ENCODE data around the gene CDH9. TPM values are rescaled to one million over a fixed set of nuclear protein-coding genes. Genes with fewer than 3 reads are reported as not detected.

Gene CDH9
- total RNA-seq, 4 donors from 2014 or later: 0.33 TPM; not detected in 3

GRCh38 chr5:26894719-26895263 lies 143.6 kb downstream of the CDH9 start:
- H3K27me3 ChIP-seq: no peaks in the 10 kb centered on the region
- H3K27ac ChIP-seq (replicated peaks in 1 of 4): no peak overlapping the region
- TF ChIP-seq EP300 (IDR thresholded peaks at IDR 0.05) (no peak), POLR2A (IDR thresholded peaks at IDR 0.05; ENCODE audit: low read depth) (no peak), CTCF (IDR thresholded peaks at IDR 0.05) (no peak), POLR2AphosphoS5 (IDR thresholded peaks at IDR 0.05) (no peak)
- no peaks in the 10 kb centered on the region for H3K9me3 ChIP-seq
- H3K36me3 ChIP-seq: no peaks in the 10 kb centered on the region
- H3K4me1 ChIP-seq: no peaks in the 10 kb centered on the region
- no peak overlapping the region for H3K4me3 ChIP-seq
- intact Hi-C loops (cut with DNase I): no loop called here
- no peak for DNase-seq (ENCODE audit: extremely low spot score)

GRCh38 chr5:26893078-26893477 lies 145.3 kb downstream of the CDH9 start:
- intact Hi-C loops (cut with DNase I): no loop called here
- no peaks in the 10 kb centered on the region for H3K27me3 ChIP-seq
- no peak overlapping the region for H3K4me3 ChIP-seq
- DNase-seq (ENCODE audit: extremely low spot score): no peak
- H3K4me1 ChIP-seq: no peaks in the 10 kb centered on the region
- no peaks in the 10 kb centered on the region for H3K9me3 ChIP-seq
- no peak overlapping the region for H3K27ac ChIP-seq (replicated peaks in 1 of 4)
- TF ChIP-seq POLR2AphosphoS5 (IDR thresholded peaks at IDR 0.05): no peak
- TF ChIP-seq CTCF (IDR thresholded peaks at IDR 0.05): no peak
- TF ChIP-seq EP300 (IDR thresholded peaks at IDR 0.05): no peak
- no peak for TF ChIP-seq POLR2A (IDR thresholded peaks at IDR 0.05; ENCODE audit: low read depth)
- no peaks in the 10 kb centered on the region for H3K36me3 ChIP-seq

GRCh38 chr5:26889815-26890214 lies 148.6 kb downstream of the CDH9 start:
- Histone ChIP-seq H3K36me3 (no peaks in the 10 kb centered on the region), H3K4me3 (no peak overlapping the region), H3K27ac (replicated peaks in 1 of 4) (no peak overlapping the region), H3K9me3 (no peaks in the 10 kb centered on the region), H3K4me1 (no peaks in the 10 kb centered on the region), H3K27me3 (no peaks in the 10 kb centered on the region)
- WGBS: 56% methylated on average over 3 of the region's 3 CpGs
- TF ChIP-seq EP300 (IDR thresholded peaks at IDR 0.05): no peak
- no peak for TF ChIP-seq POLR2A (IDR thresholded peaks at IDR 0.05; ENCODE audit: low read depth)
- no peak for TF ChIP-seq CTCF (IDR thresholded peaks at IDR 0.05)
- no peak for TF ChIP-seq POLR2AphosphoS5 (IDR thresholded peaks at IDR 0.05)
- intact Hi-C loops (cut with DNase I): no loop called here
- DNase-seq (ENCODE audit: extremely low spot score): no peak

- TF ChIP-seq POLR2A (IDR thresholded peaks at IDR 0.05; ENCODE audit: low read depth): no peak
- TF ChIP-seq POLR2AphosphoS5 (IDR thresholded peaks at IDR 0.05): no peak
- no peak for TF ChIP-seq EP300 (IDR thresholded peaks at IDR 0.05)
- TF ChIP-seq CTCF (IDR thresholded peaks at IDR 0.05): no peak
- Histone ChIP-seq H3K27ac (replicated peaks in 1 of 4) (no peak overlapping the region), H3K9me3 (no peaks in the 10 kb centered on the region), H3K27me3 (no peaks in the 10 kb centered on the region), H3K36me3 (no peaks in the 10 kb centered on the region), H3K4me3 (no peak overlapping the region), H3K4me1 (no peaks in the 10 kb centered on the region)
- intact Hi-C loops (cut with DNase I): no loop called here
- 45% methylated on average over 2 of the region's 2 CpGs for WGBS
- DNase-seq (ENCODE audit: extremely low spot score): no peak
Observed at GRCh38 chr5:26884481-26884880, 153.9 kb downstream of the CDH9 start.

GRCh38 chr5:26883375-26883774 lies 155.0 kb downstream of the CDH9 start:
- TF ChIP-seq CTCF (IDR thresholded peaks at IDR 0.05) (no peak), POLR2A (IDR thresholded peaks at IDR 0.05; ENCODE audit: low read depth) (no peak), POLR2AphosphoS5 (IDR thresholded peaks at IDR 0.05) (no peak)
- intact Hi-C loops (cut with DNase I): no loop called here
- no peak overlapping the region for H3K4me3 ChIP-seq
- no peaks in the 10 kb centered on the region for H3K27me3 ChIP-seq
- WGBS: 73% methylated on average over 5 of the region's 5 CpGs
- no peak overlapping the region for H3K27ac ChIP-seq (replicated peaks in 1 of 4)
- no peaks in the 10 kb centered on the region for H3K9me3 ChIP-seq
- H3K4me1 ChIP-seq: no peaks in the 10 kb centered on the region
- no peak for DNase-seq (ENCODE audit: extremely low spot score)
- H3K36me3 ChIP-seq: no peaks in the 10 kb centered on the region
